H1 (cell line): ENCODE data around the gene ART5. TPM values are rescaled to one million over a fixed set of nuclear protein-coding genes. Genes with fewer than 3 reads are reported as not detected.

Source experiments
- CBX5 ChIP-seq: fragments of 300-800, 300-1000 bp; sonication (generic); IDR thresholded peaks from 2 replicates; pipeline ENCODE4 v1.7.1; 2016; ENCODE audit warnings: antibody characterized with exemption, low read length, low read depth
- CHD7 ChIP-seq: fragments of 300-600 bp; sonication (generic); IDR thresholded peaks from 2 replicates; pipeline ENCODE4 v1.7.1; 2012; ENCODE audit warnings: low read length, moderate library complexity, mild to moderate bottlenecking, inconsistent platforms; ENCODE audit not compliant: insufficient replicate concordance
- EZH2 ChIP-seq: fragments of 200-600 bp; sonication (generic); IDR thresholded peaks from 2 replicates; pipeline ENCODE4 v1.7.1; 2012; ENCODE audit warnings: low read depth, mild to moderate bottlenecking, moderate library complexity, low read length, inconsistent platforms; ENCODE audit not compliant: severe bottlenecking
- NRF1 ChIP-seq: IDR thresholded peaks from 2 replicates; pipeline ENCODE4 v1.6.1; 2011; ENCODE audit warnings: mild to moderate bottlenecking, low read depth, low read length, improper control_type of control experiment
- RNF2 ChIP-seq: fragments of 200-900, 300-1000 bp; sonication (generic); IDR thresholded peaks from 2 replicates; pipeline ENCODE4 v1.7.1; 2016; ENCODE audit warnings: borderline replicate concordance, low read depth, mild to moderate bottlenecking, antibody characterized with exemption, low read length; ENCODE audit not compliant: poor library complexity, severe bottlenecking; ENCODE audit errors: missing control alignments
- TCF12 ChIP-seq: IDR thresholded peaks from 2 replicates; pipeline ENCODE4 v1.6.1; 2011; ENCODE audit warnings: low read depth, mild to moderate bottlenecking, low read length
- polyA plus RNA-seq, 7 experiments: library from polyadenylated mRNA; depleted of rRNA in 3 of 7; stranded (reverse) in 5 of 7; unstranded in 2 of 7; fragments of >200 nt in 5 of 7; fragments of 200-250 nt in 2 of 7; gene quantifications; 1 replicate in 5 of 7; 2 replicates in 1 of 7; 4 replicates in 1 of 7; pipeline versions ENCODE4 v1.2.1 to v1.2.3, GENCODE V29; 2011 to 2013; ENCODE audit warnings: missing spikeins in 2 of 7, mixed read lengths in 2 of 7
- total RNA-seq: library from RNA; stranded (reverse); fragmentation: NEBNext Ultra II Directional; extraction: Animal tissue kit (Norgen Biotek cat#: 25700); gene quantifications from 2 replicates; pipeline ENCODE4 v1.2.1, GENCODE V29; 2021

The ART5 gene
- total and polyA plus RNA-seq, 2 of the 8 experiments (the other 6 are each of a cell fraction or from before 2014, with no cell fraction given): 6.0 to 7.5 TPM

GRCh38 chr11:3658252-3658651 is 16.5 kb upstream of the ART5 start (continued):
- no peak for TF ChIP-seq CHD7
- TF ChIP-seq EZH2: no peak
- TF ChIP-seq NRF1: no peak
- TF ChIP-seq CBX5: no peak
- TF ChIP-seq RNF2: no peak
- no peak for TF ChIP-seq TCF12
